Measurements from ENCODE around the gene MYO5A.

Gene MYO5A

GRCh38 chr15:52523647-52524046, 5.0 kb downstream of the MYO5A start:
- no peak for DNase-seq (ENCODE audit: extremely low read depth, low read depth)
- TF ChIP-seq, protein P1, sequence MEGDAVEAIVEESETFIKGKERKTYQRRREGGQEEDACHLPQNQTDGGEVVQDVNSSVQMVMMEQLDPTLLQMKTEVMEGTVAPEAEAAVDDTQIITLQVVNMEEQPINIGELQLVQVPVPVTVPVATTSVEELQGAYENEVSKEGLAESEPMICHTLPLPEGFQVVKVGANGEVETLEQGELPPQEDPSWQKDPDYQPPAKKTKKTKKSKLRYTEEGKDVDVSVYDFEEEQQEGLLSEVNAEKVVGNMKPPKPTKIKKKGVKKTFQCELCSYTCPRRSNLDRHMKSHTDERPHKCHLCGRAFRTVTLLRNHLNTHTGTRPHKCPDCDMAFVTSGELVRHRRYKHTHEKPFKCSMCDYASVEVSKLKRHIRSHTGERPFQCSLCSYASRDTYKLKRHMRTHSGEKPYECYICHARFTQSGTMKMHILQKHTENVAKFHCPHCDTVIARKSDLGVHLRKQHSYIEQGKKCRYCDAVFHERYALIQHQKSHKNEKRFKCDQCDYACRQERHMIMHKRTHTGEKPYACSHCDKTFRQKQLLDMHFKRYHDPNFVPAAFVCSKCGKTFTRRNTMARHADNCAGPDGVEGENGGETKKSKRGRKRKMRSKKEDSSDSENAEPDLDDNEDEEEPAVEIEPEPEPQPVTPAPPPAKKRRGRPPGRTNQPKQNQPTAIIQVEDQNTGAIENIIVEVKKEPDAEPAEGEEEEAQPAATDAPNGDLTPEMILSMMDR (IDR thresholded peaks at IDR 0.05; ENCODE audit: low read depth, low read length): no peak

- peak; percentile 75 for DNase-seq (ENCODE audit: extremely low read depth, low read depth)
- TF ChIP-seq, protein P1 (IDR thresholded peaks at IDR 0.05; ENCODE audit: low read depth, low read length): no peak
Measured at GRCh38 chr15:52523192-52523591, 5.5 kb downstream of the MYO5A start.

DNA sequence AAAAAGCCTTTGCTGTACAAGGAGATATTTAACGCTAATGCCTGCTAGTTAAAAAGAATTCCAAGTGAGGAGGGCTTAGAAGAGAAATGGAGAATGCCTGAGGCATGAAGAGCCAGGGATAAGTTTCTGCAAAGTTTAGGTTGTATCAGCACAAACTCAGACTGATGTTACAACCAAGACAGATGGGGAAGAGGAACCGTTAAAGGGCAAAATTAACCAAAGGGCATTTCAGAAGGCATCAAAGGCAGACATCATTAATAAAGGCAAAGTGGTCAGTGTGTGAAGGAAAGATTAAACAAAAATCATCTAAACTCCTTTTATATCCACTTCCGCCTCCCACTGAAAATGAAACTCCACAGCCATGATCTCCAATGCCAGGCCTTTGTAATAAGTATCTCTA, 7.0 kb downstream of the MYO5A start:
- TF ChIP-seq, protein P1 (IDR thresholded peaks at IDR 0.05; ENCODE audit: low read depth, low read length): no peak
- DNase-seq (ENCODE audit: extremely low read depth, low read depth): no peak

DNA sequence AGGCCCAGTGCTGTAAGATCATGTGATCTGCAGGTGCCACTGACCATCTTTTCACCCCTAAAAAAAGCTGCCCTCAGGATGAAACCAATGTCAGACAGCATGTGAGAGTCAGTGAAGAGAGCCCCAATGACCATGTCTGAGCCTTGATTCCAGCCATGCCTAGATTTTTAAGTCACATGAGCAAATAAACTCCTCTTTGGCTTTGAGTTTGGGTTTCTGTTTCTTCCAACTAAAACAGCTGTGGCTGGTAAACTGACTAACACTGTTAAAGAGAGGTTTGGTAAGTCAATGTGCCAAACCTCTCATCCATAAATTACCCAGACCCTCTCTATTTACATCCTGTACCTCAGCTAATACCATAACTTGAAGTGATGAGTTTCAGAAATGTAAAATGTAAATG, 8.3 kb downstream of the MYO5A start:
- TF ChIP-seq, protein P1 (IDR thresholded peaks at IDR 0.05; ENCODE audit: low read depth, low read length): no peak
- no peak for DNase-seq (ENCODE audit: extremely low read depth, low read depth)

DNA sequence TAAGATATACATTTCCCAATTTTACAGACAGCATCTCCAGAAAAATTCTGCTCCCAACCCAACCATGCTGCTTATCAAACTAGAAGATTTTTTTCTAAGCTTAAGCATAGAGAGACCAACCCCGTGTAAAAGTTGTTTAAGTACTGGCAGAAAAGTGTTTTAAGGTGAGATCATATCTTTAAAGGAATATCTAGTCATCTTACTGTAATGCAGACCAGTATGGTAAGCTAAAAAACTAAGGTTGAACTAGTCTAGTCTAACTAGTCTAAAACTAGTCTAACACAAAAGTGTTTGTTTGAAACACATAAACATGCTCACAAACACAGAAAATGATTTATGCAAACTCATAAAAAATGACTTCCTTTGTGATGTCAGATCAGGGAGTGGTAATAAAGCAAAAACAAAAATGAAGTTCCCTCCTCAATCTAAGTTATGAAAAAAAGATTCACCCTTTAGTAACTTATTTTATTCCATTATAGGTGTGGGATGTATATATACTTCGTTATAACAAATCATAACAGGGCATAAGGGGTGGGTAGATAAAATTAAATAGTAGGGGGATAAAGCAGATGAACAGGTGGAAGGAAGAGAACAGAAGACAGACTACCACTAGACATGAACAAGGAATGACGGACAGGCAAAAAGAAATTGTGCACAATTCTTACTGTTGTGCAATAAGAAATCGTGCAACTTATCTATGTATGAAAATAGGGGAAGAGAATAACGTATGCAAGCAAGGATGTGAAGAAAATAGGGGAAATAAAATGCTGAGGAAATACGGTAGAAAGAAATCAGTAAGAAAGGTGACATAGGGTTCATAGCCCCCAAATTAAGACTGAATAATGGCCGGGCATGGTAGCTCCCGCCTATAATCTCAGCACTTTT, 10.0 kb downstream of the MYO5A start:
- TF ChIP-seq, protein P1 (IDR thresholded peaks at IDR 0.05; ENCODE audit: low read depth, low read length): no peak
- no peak for DNase-seq (ENCODE audit: extremely low read depth, low read depth)

- DNase-seq (ENCODE audit: extremely low read depth, low read depth): no peak
- TF ChIP-seq, protein P1 (IDR thresholded peaks at IDR 0.05; ENCODE audit: low read depth, low read length): no peak
Measured at GRCh38 chr15:52517014-52517413, 11.7 kb downstream of the MYO5A start.

DNA sequence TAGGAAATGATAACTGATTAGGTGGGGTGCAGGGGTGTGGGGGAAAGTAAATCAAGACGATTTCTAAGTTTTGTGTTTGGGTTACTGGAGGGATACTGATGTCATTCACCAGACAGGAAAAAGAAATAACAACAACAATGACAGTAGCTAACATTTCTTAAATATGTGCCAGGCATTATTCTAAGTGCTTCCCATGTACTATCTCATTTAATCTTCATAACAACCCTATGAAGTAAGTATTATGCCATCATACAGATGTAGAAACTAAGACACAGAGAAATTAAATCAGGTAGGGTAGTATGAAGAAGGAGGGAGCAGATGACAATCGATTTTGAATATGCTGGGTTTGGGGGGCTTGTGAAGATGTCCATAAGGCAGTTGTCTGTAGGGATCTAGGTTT, 13.3 kb downstream of the MYO5A start:
- TF ChIP-seq, protein P1 (IDR thresholded peaks at IDR 0.05; ENCODE audit: low read depth, low read length): no peak
- no peak for DNase-seq (ENCODE audit: extremely low read depth, low read depth)
